NK-92 (cell line): ENCODE measurements around the gene TLR6.

Experiments
- DNase-seq: peaks from one replicate; lab custom pipeline; 2025; ENCODE audit not compliant: unreplicated experiment; lab: John Stamatoyannopoulos, UW

Gene TLR6

GRCh38 chr4:38868059-38868960 lies 11.7 kb upstream of the TLR6 start:
- DNase-seq, result no peak

GRCh38 chr4:38867478-38868058 lies 11.0 kb upstream of the TLR6 start, which contains the start of gene FAM114A1:
Gene FAM114A1 (plus strand): TSS chr4:38867806. CDS start chr4:38878079, 10,273 bp downstream.
- DNase-seq, result no peak

GRCh38 chr4:38866973-38867477 lies 10.4 kb upstream of the TLR6 start:
- no peak for DNase-seq

DNA sequence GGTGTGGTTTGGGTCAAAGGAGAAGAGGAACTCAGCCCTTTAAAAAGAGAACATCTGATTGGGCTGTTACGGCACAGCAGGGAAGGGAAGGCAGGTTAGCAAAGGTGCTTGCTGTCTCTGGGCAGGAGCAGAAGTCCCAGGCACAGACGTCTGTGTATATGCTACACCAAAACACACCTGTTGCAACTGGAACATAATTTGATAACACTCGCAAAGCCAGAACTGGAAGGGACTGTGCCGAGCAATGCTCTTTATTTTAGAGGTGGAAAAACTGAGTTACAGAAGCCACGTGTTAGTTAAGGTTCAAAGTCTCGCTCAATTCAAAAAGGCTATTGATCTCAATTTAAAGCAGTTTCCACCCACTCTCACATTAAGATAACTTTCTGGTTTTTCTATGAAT lies 8.8 kb upstream of the TLR6 start:
- DNase-seq, result no peak

- DNase-seq, result no peak
These were observed 5.2 kb upstream of the TLR6 start for GRCh38 chr4:38861791-38862190.

DNA sequence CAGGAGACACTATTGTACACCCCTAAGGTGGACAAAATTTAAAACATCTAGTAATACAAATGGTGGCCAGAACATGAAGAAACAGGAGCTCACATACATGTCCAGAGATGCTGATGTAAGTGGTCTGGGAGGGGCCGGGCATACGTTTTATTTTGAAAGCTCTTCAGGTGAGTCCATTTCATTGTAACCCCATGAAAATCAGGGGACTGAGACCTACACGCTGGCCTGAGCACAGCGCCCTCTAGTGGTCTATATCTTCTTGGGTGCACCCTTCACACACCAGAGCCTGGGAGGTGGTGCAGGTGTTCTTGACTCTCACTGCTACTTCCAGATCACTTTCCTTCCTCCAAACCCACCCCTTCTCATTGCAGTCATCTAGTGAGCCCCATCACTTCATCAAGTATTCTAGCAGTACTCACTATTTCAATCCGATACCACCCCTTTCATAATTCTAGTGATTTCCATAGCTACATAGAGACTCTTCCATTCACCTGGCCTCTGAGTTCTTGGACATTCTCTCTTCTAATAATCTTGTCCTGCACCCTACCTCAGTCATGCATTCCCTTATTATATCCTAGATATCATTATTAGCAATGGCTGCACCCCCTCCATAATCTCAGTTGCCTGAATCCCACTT lies 4.3 kb upstream of the TLR6 start:
- no peak for DNase-seq

DNA sequence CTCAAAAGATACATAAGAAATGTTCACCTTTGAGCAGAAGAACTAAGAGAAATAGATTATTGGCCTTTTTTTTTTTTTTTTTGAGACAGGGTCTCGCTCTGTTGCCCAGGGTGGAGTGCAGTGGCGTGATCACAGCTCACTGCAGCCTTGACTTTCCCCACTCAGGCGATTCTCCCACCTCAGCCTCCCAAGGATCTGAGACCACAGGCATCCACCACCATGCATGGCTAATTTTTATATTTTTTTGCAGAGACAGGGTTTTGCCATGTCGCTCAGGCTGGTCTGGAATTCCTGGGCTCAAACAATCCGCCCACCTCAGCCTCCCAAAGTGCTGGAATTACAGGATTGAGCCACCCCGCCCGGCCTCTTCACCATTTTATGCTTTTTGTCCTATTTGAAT lies 2.9 kb upstream of the TLR6 start:
- no peak for DNase-seq

DNA sequence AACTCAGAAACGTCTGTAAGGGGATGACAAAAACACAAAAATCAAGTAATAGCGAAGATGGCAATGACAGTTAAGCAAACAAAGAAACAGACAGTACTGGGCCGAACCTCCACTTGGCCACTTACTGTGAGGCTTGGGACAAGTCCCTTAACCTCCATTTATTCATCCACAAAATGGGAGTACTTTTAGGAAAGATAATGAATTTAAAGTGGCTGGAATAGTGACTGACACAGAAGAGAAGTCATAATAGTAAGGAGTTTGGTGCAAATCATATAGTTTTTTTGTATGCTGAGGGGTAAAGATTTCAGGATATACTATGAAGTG lies 1.4 kb upstream of the TLR6 start:
- no peak for DNase-seq

DNA sequence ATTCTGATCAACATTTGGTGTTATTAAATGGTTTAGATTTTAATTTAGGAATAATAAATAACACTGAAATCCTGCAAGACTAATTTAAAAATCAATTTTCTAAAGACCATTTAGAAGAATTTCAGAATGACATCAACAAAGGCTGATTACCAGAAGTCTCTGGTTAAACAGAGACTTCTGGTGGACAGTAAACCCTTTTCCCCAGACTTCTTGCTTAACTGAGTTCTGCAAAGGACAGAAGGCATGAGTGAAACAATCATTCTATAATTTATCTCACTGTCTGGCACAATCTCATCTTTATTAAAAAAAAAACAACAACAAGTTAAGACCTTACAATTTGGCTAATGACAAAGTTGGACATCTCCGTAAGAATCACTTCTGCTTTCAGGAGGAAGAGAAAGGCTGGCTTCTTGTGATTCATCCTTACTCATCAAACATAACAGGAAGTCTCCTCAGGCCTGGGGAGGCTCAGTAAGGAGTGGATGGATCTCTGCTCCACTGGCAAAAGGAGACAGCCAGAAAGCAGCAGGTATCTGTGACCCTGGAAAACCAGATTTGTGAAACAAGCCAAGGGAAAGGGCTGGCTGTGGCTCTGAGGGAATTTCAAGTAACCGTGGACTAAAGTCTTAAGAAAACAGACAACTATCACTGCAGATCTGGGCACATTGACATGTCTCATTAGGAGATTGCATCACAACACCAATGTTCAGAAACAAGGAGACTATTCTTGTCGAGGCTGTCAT lies 908 bp upstream of the TLR6 start:
- no peak for DNase-seq

- DNase-seq, result no peak
These were observed 571 bp downstream of the TLR6 start for GRCh38 chr4:38856046-38856445.

DNA sequence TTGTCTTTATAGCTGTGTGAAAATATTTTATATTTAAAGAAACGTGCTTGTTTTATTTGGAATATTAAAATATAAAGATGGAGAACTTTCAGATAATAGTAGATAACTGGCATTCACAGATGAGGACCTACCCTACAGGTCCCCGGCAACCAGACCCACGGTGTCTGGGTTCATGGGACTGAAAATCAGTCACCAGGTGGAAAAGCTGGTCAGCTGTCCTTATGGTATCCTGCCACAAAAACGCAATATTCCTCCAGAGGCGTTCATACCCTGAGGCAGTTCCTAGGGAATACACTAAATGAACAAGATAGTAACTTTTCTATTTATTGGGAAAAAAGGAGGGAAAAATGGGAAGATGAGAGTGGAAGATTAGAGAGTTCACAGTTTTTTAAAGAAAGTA lies 1.2 kb downstream of the TLR6 start:
- no peak for DNase-seq

DNA sequence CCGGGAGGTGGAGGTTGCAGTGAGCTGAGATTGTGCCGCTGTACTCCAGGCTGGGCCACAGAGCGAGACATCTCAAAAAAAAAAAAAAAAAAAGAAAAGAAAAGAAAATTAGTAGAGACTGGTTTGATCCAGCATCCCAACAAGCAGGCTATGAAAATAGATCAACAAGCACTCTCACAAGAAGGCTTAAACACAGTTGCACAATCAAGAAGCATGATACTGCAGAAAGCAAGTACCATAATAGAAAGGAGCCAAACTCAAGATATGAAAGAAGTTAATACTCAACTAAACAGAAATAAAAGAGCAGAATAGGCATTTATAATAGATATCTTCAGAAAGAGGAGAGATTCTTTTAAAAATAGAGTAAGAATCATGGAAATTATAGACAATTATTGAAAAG lies 10.6 kb downstream of the TLR6 start:
- no peak for DNase-seq

DNA sequence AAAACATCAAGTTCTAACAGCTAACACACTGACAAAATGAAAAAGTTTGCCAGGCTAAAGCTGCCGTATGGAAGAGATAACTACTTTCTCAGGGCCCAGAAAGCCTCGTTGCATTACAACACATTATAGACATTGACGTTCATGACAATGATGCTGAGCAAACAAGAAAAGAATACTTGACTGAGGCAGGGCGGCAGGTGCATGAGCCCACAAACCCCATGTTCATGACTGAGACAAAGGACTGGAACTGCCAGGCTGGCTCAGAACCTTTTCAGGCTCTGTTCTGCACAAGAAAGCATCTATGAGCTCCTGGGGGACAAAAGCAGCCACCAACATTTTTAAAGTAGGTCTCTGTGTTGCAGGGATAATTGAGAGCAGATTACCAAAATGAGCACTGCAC lies 13.6 kb downstream of the TLR6 start:
- DNase-seq, result no peak

- DNase-seq, result no peak
These were observed 18.8 kb downstream of the TLR6 start for GRCh38 chr4:38837849-38838248.

GRCh38 chr4:38837334-38837733 lies 19.3 kb downstream of the TLR6 start:
- DNase-seq, result no peak

DNA sequence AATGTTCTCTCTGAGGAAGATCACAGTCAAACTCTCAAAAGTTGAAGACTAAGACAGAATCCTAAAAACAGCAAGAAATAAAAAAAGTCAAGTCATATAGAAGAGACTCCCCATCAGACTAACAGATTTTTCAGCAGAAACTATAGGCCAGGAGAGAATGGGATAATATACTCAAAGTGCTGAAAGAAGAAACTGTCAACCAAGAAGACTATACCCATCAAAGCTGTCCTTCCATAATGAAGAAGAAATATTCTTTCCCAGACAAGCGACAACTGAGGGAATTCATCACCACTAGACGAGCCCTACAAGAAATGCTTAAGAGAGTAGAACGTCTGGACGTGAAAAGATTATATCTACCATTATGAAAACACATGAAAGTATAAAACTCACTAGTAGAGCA lies 22.0 kb downstream of the TLR6 start:
- DNase-seq, result no peak

- DNase-seq, result no peak
These were observed 23.7 kb downstream of the TLR6 start for GRCh38 chr4:38832624-38833528.

GRCh38 chr4:38832206-38832605 lies 24.4 kb downstream of the TLR6 start:
- no peak for DNase-seq

GRCh38 chr4:38831653-38832052 lies 25.0 kb downstream of the TLR6 start:
- DNase-seq, result no peak

DNA sequence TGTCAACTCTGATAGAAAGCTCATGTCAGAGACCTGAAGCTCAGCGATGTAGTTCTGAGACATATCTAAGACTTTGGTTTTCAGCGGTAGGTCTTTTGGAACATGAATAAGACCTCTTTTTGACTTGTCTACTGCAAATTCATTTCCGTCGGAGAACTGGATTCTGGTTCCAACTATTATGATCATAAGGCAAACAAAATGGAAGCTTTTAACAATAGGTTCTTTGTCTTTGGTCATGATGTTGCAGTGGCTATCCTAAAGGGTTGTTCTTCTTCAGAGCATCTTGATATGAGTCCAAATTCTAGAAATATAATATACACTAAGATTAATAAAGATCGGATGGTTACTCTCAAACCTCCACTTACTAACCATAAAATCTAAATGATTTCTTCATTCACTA lies 27.4 kb downstream of the TLR6 start:
- no peak for DNase-seq
